Stimulated activated CD8-positive, alpha-beta memory T cell treated with anti-CD3 and anti-CD28 coated beads, Interleukin-15, amount 100 ng/mL, for 48 hours (primary cell): ENCODE measurements around the gene PKP2.

Experiments used
- DNase-seq, 2 donors: peaks; one replicate each; pipeline ENCODE4 v3.0.0-alpha.2; 2020; ENCODE audit warnings: low read depth in 2 of 2

Gene PKP2

DNA sequence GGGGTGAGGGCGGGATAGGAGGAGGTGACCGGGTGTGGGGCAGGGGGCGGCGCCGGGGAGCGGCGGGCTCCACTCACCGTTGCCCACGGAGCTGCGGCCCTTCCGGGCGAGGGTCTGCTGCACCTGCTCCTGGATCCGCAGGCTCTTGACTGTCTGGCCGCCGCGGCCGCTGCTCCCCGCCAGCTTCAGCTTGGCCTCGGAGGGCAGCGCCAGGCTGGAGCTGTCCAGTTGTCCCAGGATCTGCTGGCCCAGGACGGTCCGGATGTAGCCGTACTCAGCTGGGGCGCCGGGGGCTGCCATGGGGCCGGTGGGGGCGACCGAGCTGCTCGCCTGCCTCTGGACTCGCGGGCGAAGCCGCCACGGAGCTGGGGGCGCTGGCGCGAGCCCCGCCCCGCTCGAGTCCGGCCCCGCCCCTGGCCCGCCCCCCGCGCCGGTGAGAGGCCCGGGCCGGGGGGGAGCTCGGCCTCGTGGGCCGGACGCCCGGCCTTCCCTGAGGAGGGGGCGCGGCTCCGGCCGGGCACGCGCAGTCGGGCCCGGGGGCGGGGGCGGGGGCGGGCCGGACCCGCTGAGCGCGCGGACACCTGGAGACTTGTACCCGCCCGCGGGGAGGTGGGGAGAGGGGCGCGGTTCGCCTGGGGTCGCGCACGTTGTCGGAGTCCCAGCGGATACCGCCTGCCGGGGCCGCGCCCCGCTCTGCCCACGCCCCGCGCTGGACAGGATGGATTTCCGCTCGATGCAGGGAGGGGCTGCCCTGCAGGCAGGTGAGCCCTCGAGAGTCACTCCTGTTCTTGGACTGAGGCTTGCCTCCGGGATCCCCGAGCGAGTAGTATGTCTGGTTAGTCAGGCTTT lies at the start of gene PKP2:
Gene PKP2 (minus strand): TSS at position 346 of the 849 bp plus-strand sequence. CDS start 46 bp downstream, at position 300.
- no peak for DNase-seq

- no peak for DNase-seq
Measured at GRCh38 chr12:32944195-32944594, 47.6 kb upstream of the PKP2 start.

- DNase-seq = no peak
Measured at GRCh38 chr12:32939801-32940200, 43.2 kb upstream of the PKP2 start.

- DNase-seq = no peak
Measured at GRCh38 chr12:32926963-32927362, 30.4 kb upstream of the PKP2 start.

DNA sequence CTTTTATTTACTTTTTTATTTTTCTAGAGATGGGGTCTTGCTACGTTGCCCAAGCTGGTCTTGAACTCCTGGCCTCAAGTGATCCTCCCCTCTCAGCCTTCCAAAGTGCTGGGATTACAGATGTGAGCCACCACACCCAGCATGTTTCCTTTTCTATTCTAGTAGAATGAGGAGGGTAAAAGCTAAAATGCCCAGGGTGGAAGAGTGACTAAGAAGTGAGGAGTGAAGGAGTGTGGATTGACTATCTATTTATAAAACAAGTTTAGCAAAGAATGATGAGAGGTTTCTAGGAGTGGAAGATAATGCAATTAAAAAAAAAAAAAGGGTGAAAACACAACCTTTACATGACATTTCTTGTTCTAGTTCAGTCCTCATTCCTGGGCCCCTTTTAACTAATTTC lies 29.8 kb upstream of the PKP2 start:
- DNase-seq = no peak

GRCh38 chr12:32922546-32923297 lies 26.1 kb upstream of the PKP2 start:
- no peak for DNase-seq

DNA sequence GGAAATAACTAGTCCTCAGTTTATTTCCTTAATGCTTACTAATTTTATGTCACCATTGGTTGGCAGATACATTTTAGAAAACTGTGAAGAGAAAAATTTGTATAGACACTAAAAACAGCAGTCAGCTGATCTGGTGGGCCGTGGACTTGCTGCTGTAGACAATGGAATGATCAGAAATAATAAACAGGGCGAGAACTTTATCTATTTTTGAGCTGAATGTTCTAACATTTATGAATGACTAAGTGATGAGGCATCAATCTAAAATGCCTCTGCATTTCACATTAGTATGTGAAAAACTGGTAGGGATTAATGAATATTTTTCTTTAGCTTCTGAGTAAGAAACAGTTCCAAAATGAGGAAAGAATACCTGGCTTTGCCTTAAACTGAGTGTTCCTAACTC lies 24.8 kb upstream of the PKP2 start:
- DNase-seq = no peak

GRCh38 chr12:32920506-32921085 lies 24.0 kb upstream of the PKP2 start:
- no peak for DNase-seq

DNA sequence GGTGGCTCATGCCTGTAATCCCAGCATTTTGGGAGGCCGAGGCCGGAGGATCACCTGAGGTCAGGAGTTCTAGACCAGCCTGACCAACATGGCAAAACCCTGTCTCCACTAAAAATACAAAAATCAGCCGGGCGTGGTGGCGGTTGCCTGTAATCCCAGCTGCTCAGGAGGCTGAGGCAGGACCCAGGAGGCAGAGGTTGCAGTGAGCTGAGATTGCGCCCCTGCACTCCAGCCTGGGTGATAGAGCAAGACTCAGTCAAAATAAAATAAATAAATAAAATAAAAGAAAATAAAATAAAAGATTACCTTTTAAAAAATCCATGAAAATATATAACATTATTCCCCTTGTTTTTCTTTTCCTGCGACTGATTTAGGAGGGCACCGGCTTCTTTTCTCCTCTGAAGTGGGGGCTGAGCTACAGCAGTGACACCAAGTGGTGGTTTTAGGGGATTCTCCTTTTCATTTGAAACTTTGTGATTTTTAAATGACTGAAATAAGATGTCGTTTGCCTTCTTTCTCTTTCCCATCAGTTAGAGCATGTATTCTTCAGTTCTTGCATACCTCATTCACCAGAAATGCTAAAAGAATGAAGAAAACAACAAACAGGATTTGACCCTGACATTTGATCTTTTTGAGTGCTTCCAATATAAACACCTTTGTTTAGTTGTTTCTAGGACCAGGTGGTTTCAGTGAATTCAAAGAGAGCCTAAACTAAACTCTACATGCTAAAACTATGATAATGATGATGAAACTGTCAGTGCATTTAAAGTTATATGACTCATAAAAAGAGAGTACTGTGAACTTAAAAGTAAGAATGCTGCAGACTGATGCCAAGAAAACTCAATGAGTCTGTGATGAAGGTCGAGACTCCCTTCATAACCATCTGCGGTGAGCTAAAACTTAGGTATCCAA lies 22.6 kb upstream of the PKP2 start:
- no peak for DNase-seq

- DNase-seq = no peak
Measured at GRCh38 chr12:32917094-32917611, 20.6 kb upstream of the PKP2 start.

- no peak for DNase-seq
Measured at GRCh38 chr12:32907898-32908476, 11.4 kb upstream of the PKP2 start.

DNA sequence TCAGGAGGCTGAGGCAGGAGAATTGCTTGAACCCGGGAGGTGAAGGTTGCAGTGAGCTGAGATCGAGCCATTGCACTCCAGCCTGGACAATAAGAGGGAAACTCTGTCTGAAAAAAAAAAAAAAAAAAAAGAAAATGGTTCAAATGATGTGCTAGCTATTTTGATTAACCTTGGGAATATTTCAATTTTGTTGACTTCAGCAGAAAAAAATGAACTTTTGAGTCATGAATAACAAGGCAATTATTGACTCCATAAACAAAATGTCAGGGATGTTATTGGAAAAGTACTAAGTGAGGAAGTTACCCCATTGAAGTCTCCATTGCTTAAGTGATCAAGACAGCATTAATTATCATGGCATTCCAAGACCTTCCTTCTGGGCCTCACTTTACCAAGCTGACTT lies 10.6 kb upstream of the PKP2 start:
- no peak for DNase-seq

GRCh38 chr12:32906399-32907165 lies 10.0 kb upstream of the PKP2 start:
- DNase-seq = no peak

GRCh38 chr12:32903763-32904162 lies 7.2 kb upstream of the PKP2 start:
- no peak for DNase-seq

DNA sequence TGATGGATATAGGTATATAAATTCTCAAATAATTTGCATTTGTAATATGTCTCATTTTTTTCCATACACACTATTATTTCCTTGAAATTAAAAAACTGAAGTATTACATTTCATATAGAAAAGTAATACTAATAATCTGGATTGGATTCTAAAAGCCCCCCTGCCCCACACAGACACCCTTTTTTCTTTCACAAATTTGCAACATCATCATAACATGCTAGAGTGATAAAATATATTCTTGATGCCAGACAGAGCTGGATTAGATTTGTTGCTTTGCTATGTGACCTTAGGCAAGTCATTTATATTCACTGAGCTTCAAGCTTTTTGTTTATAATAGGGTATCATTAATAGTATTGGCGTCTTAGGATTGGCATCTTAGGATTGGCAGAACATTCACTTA lies 6.7 kb upstream of the PKP2 start:
- no peak for DNase-seq

DNA sequence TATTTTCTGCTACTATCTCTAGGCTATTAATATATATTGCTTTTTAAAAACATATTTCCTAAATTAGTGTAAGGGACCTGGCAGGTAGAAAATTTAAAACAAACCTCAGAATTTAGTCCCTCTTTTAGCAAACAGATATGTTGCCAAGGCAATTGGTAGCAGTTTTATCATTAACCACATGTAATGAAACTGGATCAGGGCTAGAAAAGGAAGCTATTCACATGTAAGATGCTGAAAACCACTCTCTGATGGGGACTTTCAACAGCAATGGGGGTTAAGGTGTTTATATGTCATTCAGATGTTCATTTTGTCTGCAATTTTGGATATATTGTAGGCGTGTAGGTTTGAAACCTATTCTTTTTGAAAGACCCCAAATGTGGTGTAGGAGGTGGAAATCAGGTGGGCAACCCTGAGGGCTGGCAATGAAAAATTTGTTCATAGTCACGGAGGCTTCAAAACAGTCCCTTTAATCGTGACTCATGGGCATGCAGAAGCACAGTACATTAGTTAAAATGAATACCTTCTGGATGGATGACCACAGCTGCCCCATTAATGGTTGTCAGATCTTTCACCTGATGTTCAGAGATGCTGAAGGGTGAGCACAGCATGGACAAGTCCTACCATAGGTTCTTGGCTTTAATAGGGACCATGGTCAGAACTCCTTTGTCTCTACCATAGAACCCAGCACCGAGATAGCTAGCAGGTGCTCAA lies 5.9 kb upstream of the PKP2 start:
- no peak for DNase-seq

DNA sequence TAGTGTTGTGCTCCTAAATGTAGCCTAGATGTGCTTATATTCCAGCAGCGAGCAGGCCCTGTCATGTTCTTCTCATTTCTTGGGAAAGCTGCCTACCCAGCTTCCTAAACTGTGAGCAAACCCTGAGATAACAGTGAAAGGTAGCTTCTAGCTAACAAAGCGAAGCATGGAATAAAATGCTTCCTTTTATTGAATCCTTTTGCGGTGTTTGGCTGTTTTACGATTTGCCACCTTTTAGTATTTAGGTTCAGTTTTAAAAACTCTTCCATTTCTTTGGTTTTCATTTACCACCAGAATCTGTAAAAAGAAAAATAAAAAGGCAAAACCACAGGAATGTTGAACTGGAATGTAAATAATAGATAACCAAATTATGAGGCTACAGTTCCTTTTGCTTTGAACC lies 5.0 kb upstream of the PKP2 start:
- no peak for DNase-seq

DNA sequence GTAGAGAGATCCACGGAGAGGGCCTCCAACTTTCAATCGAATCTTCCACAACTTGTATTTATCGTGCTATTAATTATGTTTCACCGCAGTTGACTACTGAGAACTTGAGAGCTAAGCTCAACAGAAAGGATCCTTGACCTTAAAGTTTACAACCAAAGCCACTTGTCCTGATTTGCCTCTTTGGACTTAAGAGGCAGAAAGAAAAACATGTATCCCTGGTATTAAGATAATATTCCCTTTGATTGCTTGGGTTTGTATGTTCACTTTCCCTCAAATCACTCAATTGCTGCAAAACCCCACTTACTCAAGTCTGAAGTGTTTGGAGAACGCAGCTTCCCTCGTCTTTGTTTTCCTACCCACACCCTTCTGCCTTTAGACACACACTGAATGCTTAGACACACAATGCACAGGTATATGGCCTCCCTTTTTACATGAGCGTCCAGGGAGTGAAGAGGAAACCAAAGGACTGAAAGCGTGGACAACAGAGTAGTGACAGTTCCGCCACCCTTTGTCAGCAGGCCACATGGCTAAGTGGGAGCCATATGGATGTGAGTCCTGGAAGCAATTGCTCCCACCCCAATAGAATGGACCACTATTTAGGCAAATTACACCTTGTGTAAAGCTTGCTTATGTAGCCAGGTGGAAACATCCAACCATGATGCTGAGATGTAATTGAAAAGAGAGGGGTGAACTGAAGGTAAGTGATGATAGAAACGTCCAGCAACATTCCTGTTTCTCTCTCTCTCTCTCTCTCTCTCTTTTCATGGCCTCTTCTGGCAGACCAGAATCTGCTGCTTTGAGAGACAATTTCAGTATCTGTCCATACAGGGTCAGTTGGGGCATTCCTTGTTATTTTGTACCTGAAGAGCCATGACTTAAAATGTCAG lies 1.4 kb upstream of the PKP2 start:
- DNase-seq = no peak

DNA sequence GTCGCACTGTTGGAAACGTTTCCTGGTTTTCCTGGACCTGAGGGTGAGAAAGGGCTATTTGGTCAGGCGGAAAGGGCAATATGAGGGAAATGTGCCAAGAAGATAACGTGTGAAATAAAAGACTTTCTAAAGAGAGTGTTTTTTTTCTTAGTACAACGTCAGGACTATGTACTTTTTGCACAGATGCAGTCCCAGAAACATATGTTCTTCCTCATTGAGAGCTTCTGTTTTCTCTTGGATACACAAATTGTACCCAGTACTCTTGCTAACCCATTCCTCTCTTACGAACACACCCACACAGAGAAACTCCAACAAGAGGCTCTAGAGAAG lies 669 bp upstream of the PKP2 start:
- no peak for DNase-seq
